Measurements from ENCODE around the gene OSMR.

OSMR gene

GRCh38 chr5:38961691-38962090 is 115.9 kb downstream of the OSMR start:
- Histone ChIP-seq H3K4me2 (no peak overlapping the region), H3K4me3 (IDR thresholded peaks at IDR 0.05; ENCODE audit: insufficient read depth, low read depth, low read length) (no peak overlapping the region), H3K27me3 (ENCODE audit: insufficient read depth, low read depth) (no peaks in the 10 kb centered on the region), H3K79me2 (ENCODE audit: insufficient read depth, low read depth) (no peaks in the 10 kb centered on the region), H2AFZ (ENCODE audit: low read depth) (no peak overlapping the region), H3K4me1 (ENCODE audit: low read depth, poor library complexity, severe bottlenecking) (no peaks in the 10 kb centered on the region), H3K9ac (no peak overlapping the region), H3K27ac (no peak overlapping the region), H3K36me3 (ENCODE audit: insufficient read depth) (0 out of 2 replicates have a peak, but pooled peaks cover 4% of the 10 kb centered on the region), H4K20me1 (ENCODE audit: insufficient read depth) (no peaks in the 10 kb centered on the region; the same call in 1 of the 2 replicates)
- no peak for TF ChIP-seq CTCF (conservative IDR thresholded peaks at IDR 0.05; ENCODE audit: low read depth, low read length)

GRCh38 chr5:38968665-38969064 is 122.9 kb downstream of the OSMR start:
- Histone ChIP-seq H3K36me3 (ENCODE audit: insufficient read depth) (no peaks in the 10 kb centered on the region), H3K4me1 (ENCODE audit: low read depth, poor library complexity, severe bottlenecking) (no peaks in the 10 kb centered on the region), H3K4me2 (no peak overlapping the region), H3K9ac (no peak overlapping the region), H3K27ac (no peak overlapping the region), H3K4me3 (IDR thresholded peaks at IDR 0.05; ENCODE audit: insufficient read depth, low read depth, low read length) (no peak overlapping the region), H2AFZ (ENCODE audit: low read depth) (no peak overlapping the region), H3K79me2 (ENCODE audit: insufficient read depth, low read depth) (no peaks in the 10 kb centered on the region), H3K27me3 (ENCODE audit: insufficient read depth, low read depth) (no peaks in the 10 kb centered on the region), H4K20me1 (ENCODE audit: insufficient read depth) (no peaks in the 10 kb centered on the region)
- TF ChIP-seq CTCF (conservative IDR thresholded peaks at IDR 0.05; ENCODE audit: low read depth, low read length), result no peak

- Histone ChIP-seq H2AFZ (ENCODE audit: low read depth) (no peak overlapping the region), H4K20me1 (ENCODE audit: insufficient read depth) (no peaks in the 10 kb centered on the region), H3K79me2 (ENCODE audit: insufficient read depth, low read depth) (no peaks in the 10 kb centered on the region), H3K36me3 (ENCODE audit: insufficient read depth) (no peaks in the 10 kb centered on the region), H3K27ac (no peak overlapping the region), H3K9ac (no peak overlapping the region), H3K4me1 (ENCODE audit: low read depth, poor library complexity, severe bottlenecking) (no peaks in the 10 kb centered on the region), H3K4me3 (IDR thresholded peaks at IDR 0.05; ENCODE audit: insufficient read depth, low read depth, low read length) (no peak overlapping the region), H3K27me3 (ENCODE audit: insufficient read depth, low read depth) (no peaks in the 10 kb centered on the region), H3K4me2 (no peak overlapping the region)
- TF ChIP-seq CTCF (conservative IDR thresholded peaks at IDR 0.05; ENCODE audit: low read depth, low read length), result no peak
Measured at GRCh38 chr5:38978036-38978435, 132.2 kb downstream of the OSMR start.

GRCh38 chr5:38979535-38979934 is 133.7 kb downstream of the OSMR start:
- H3K9ac ChIP-seq, result no peak overlapping the region
- no peak overlapping the region for H3K4me2 ChIP-seq
- TF ChIP-seq CTCF (conservative IDR thresholded peaks at IDR 0.05; ENCODE audit: low read depth, low read length), result no peak
- H3K27me3 ChIP-seq (ENCODE audit: insufficient read depth, low read depth), result no peaks in the 10 kb centered on the region
- no peaks in the 10 kb centered on the region for H3K36me3 ChIP-seq (ENCODE audit: insufficient read depth)
- no peaks in the 10 kb centered on the region for H4K20me1 ChIP-seq (ENCODE audit: insufficient read depth)
- H3K4me3 ChIP-seq (IDR thresholded peaks at IDR 0.05; ENCODE audit: insufficient read depth, low read depth, low read length), result no peak overlapping the region
- no peak overlapping the region for H2AFZ ChIP-seq (ENCODE audit: low read depth)
- H3K27ac ChIP-seq, result no peak overlapping the region
- no peaks in the 10 kb centered on the region for H3K79me2 ChIP-seq (ENCODE audit: insufficient read depth, low read depth)
- H3K4me1 ChIP-seq (ENCODE audit: low read depth, poor library complexity, severe bottlenecking), result no peaks in the 10 kb centered on the region
